SK-N-SH (cell line): ENCODE measurements around the gene RHBDL3. TPM values are rescaled to one million over a fixed set of nuclear protein-coding genes. Genes with fewer than 3 reads are reported as not detected.

ENCODE experiments used
- CTCF ChIA-PET: fragments of 300-600, 350-600 bp; formaldehyde crosslinking; extraction: SDS; loops from one replicate; lab custom pipeline; 2021; lab: Yijun Ruan, JAX
- POLR2A ChIA-PET: fragments of 350-600 bp; sonication (Branson Sonifier 250); formaldehyde crosslinking; extraction: SDS; loops from one replicate; lab custom pipeline; 2020; ENCODE audit warnings: antibody characterized with exemption, inconsistent platforms; lab: Yijun Ruan, JAX
- DNase-seq: peaks from one replicate; pipeline ENCODE4 v3.0.0; 2012
- H2AFZ ChIP-seq: fragments of 200-600 bp; sonication (generic); 2 replicates; pipeline ENCODE4 v1.8.1; 2016; ENCODE audit warnings: antibody characterized with exemption, mild to moderate bottlenecking, low read depth
- H3F3A ChIP-seq: fragments of 200-600 bp; sonication (generic); replicated peaks from 2 replicates; pipeline ENCODE3; 2016; ENCODE audit warnings: antibody characterized with exemption, mild to moderate bottlenecking; ENCODE audit not compliant: insufficient read depth
- H3K27ac ChIP-seq, 2 experiments: fragments of 200-500 bp in 1 of 2; fragments of 200-600 bp in 1 of 2; sonication (Bioruptor generic) in 1 of 2; sonication (generic), shearing (Covaris generic) in 1 of 2; 2 replicates each; pipeline versions ENCODE4 v1.5.1 to v1.6.1; 2014 to 2016; ENCODE audit warnings: low read depth in 2 of 2, inconsistent platforms in 1 of 2, low read length in 1 of 2, mild to moderate bottlenecking in 1 of 2, mixed read lengths in 1 of 2
- H3K27me3 ChIP-seq: fragments of 200-600 bp; sonication (generic), shearing (Covaris generic); 2 replicates; pipeline ENCODE4 v1.6.1; 2016; ENCODE audit warnings: mixed run types; ENCODE audit not compliant: insufficient read depth
- H3K36me3 ChIP-seq, 2 experiments: fragments of 200-500 bp in 1 of 2; fragments of 200-600 bp in 1 of 2; sonication (Bioruptor generic) in 1 of 2; sonication (generic) in 1 of 2; replicated peaks in 1 of 2; 2 replicates each; pipeline versions ENCODE3 to v1.5.1; 2014 to 2016; ENCODE audit warnings: low read length in 1 of 2, mild to moderate bottlenecking in 1 of 2; ENCODE audit not compliant: insufficient read depth in 2 of 2, control insufficient read depth in 1 of 2
- H3K4me1 ChIP-seq, 2 experiments: fragments of 200-500 bp in 1 of 2; fragments of 200-600 bp in 1 of 2; sonication (Bioruptor generic) in 1 of 2; sonication (generic), shearing (Covaris generic) in 1 of 2; 2 replicates each; pipeline versions ENCODE4 v1.5.1 to v1.6.1; 2014 to 2016; ENCODE audit warnings: low read depth in 1 of 2, low read length in 1 of 2, mixed run types in 1 of 2; ENCODE audit not compliant: insufficient read depth in 2 of 2, control insufficient read depth in 1 of 2
- H3K4me2 ChIP-seq: fragments of 200-600 bp; sonication (generic), shearing (Covaris generic); 2 replicates; pipeline ENCODE4 v1.6.1; 2017; ENCODE audit warnings: mixed run types
- H3K4me3 ChIP-seq, 2 experiments: fragments of 200-500 bp in 1 of 2; fragments of 200-600 bp in 1 of 2; sonication (Bioruptor generic) in 1 of 2; sonication (generic), shearing (Covaris generic) in 1 of 2; 2 replicates each; pipeline versions ENCODE4 v1.5.1 to v1.8.1; 2014 to 2016; ENCODE audit warnings: low read depth in 2 of 2, inconsistent platforms in 1 of 2, low read length in 1 of 2, mild to moderate bottlenecking in 1 of 2, mixed read lengths in 1 of 2, moderate library complexity in 1 of 2
- H3K79me2 ChIP-seq: fragments of 200-600 bp; sonication (generic); 2 replicates; pipeline ENCODE4 v1.8.1; 2017; ENCODE audit warnings: mild to moderate bottlenecking; ENCODE audit not compliant: insufficient read depth
- H3K9ac ChIP-seq: fragments of 200-600 bp; sonication (generic); 2 replicates; pipeline ENCODE4 v1.6.1; 2017; ENCODE audit warnings: mixed run types
- H3K9me2 ChIP-seq: fragments of 200-600 bp; sonication (generic); 2 replicates; pipeline ENCODE4 v1.6.1; 2017; ENCODE audit warnings: mixed run types
- H3K9me3 ChIP-seq: fragments of 200-600 bp; sonication (generic); 2 replicates; pipeline ENCODE4 v1.6.1; 2017; ENCODE audit warnings: mixed run types, mild to moderate bottlenecking, moderate library complexity
- H4K20me1 ChIP-seq: fragments of 200-600 bp; sonication (generic); 2 replicates; pipeline ENCODE4 v1.6.1; 2017; ENCODE audit warnings: mild to moderate bottlenecking, mixed run types; ENCODE audit not compliant: insufficient read depth
- ELF1 ChIP-seq: IDR thresholded peaks from 2 replicates; pipeline ENCODE4 v1.4.0; 2012
- EP300 ChIP-seq, 2 experiments: IDR thresholded peaks; 2 replicates each; pipeline versions ENCODE4 v1.4.0 to v1.6.1; 2012; ENCODE audit warnings: borderline replicate concordance in 1 of 2, low read depth in 1 of 2, low read length in 1 of 2
- FOXJ3 ChIP-seq: sonication (generic); formaldehyde crosslinking; IDR thresholded peaks from 2 replicates; pipeline ENCODE4 v1.5.1; 2020; ENCODE audit warnings: mild to moderate bottlenecking, missing genetic modification reagents
- GATA2 ChIP-seq: sonication (generic); formaldehyde crosslinking; IDR thresholded peaks from 2 replicates; pipeline ENCODE4 v1.5.0; 2020; ENCODE audit warnings: mild to moderate bottlenecking, missing genetic modification reagents
- MEF2A ChIP-seq: IDR thresholded peaks from 2 replicates; pipeline ENCODE4 v1.4.0; 2012; ENCODE audit warnings: low read depth, borderline replicate concordance
- RAD21 ChIP-seq: IDR thresholded peaks from 2 replicates; pipeline ENCODE4 v1.6.1; 2012; ENCODE audit warnings: mild to moderate bottlenecking, low read length
- RFX5 ChIP-seq: IDR thresholded peaks from 2 replicates; pipeline ENCODE4 v1.6.1; 2012; ENCODE audit warnings: mild to moderate bottlenecking, improper control_type of control experiment, low read length
- SIN3A ChIP-seq: IDR thresholded peaks from 2 replicates; pipeline ENCODE4 v1.6.1; 2012; ENCODE audit warnings: low read depth, mild to moderate bottlenecking, low read length, moderate library complexity, borderline replicate concordance
- TEAD4 ChIP-seq: IDR thresholded peaks from 2 replicates; pipeline ENCODE4 v1.4.0; 2012; ENCODE audit warnings: mild to moderate bottlenecking, borderline replicate concordance; ENCODE audit not compliant: insufficient read depth
- whole genome bisulfite sequencing: methylation state at CpG from one replicate; pipeline ENCODE4 v1.1.6; 2017; ENCODE audit warnings: low lambda C conversion rate; 5-methylcytosine and 5-hydroxymethylcytosine counted together
- polyA plus RNA-seq, 3 experiments: library from polyadenylated mRNA; depleted of rRNA; stranded (reverse); fragments of >200 nt; gene quantifications; 2 replicates each; pipeline ENCODE4 v1.2.3, GENCODE V29; 2012
- TF ChIP-seq, protein P1 (sequence below): IDR thresholded peaks from 2 replicates; pipeline ENCODE4 v1.4.0; 2012; ENCODE audit warnings: low read depth, borderline replicate concordance
- TF ChIP-seq, protein P2 (sequence below): IDR thresholded peaks from 2 replicates; pipeline ENCODE4 v1.6.1; 2012; ENCODE audit warnings: mild to moderate bottlenecking, low read depth, low read length, moderate library complexity
- TF ChIP-seq, protein P3 (sequence below): IDR thresholded peaks from 2 replicates; pipeline ENCODE4 v1.4.0; 2012; ENCODE audit warnings: low read depth
- TF ChIP-seq, protein P4 (sequence below): IDR thresholded peaks from 2 replicates; pipeline ENCODE4; 2012

The RHBDL3 gene
- polyA plus RNA-seq, 1 of the 3 experiments (the other 2 are of a cell fraction) = 0.72 TPM

DNA sequence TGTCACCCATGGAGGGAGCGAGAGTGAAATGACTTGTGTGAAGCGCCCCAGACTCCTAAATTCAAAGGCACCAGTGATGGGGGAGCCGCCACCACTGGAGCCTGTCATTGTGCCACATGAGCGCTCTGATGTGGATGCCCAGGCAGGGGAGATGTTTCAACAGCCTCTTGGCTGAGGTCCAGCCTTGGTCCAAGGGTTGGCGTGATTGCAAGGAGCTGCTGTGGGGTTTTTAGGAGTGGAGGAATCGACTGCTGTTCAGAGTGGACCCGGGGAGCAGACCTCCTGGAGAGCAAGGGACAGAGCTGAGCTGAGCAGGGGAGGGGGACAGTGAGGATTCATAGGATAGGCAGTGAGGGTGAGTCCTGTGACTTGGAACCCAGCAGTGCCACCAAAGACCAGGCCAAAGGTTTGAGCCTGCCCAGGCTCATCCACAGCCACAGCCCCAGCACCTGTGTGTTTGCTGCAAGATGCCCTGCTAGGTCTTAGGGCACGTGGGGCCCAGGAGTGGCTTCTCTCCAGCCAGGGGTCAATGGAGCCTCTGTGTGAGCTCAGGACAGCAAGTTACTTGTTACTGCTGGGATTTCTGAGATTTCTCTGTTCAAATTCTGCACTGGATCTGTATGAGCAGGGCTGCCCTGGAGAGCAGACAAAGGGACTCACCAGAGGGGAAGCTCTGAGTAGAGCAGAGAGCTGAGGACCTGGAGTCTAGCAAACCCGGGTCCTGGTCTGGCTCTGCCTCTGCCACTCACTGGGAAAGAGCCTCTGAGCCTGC is 20.3 kb downstream of the RHBDL3 start:
- Histone ChIP-seq H3K9me2 (no peaks in the 10 kb centered on the region), H3K36me3 (no peaks in the 10 kb centered on the region), H3K27me3 (no peaks in the 10 kb centered on the region), H3K9me3 (no peaks in the 10 kb centered on the region), H3K9ac (no peak overlapping the region), H3K27ac (no peak overlapping the region), H3F3A (peaks cover 4% of the 10 kb centered on the region), H4K20me1 (no peaks in the 10 kb centered on the region), H3K79me2 (no peaks in the 10 kb centered on the region), H2AFZ (no peak overlapping the region), H3K4me1 (peaks cover 0 to 11% of the 10 kb centered on the region in 2 experiments; a peak in 1 of 4 replicates), H3K4me3 (no peak overlapping the region), H3K4me2 (no peak overlapping the region)
- ChIA-PET CTCF (interaction anchor here (1.0 to 3.5 kb wide), 5 partner anchors 12 to 40 kb away, joined by 3 to 13 read pairs (median 4); no protein-coding TSS in a partner anchor), POLR2A (interaction anchor here (0.5 kb wide), 1 partner anchor 38 kb away, joined by 3 read pairs; no protein-coding TSS in a partner anchor)
- DNase-seq = no peak
- WGBS = 87% methylated on average over 8 of the region's 9 CpGs
- no peak for TF ChIP-seq GATA2
- no peak for TF ChIP-seq MEF2A
- TF ChIP-seq RFX5 = no peak
- no peak for TF ChIP-seq FOXJ3 (CRISPR knock-in tag)
- TF ChIP-seq, protein P1, sequence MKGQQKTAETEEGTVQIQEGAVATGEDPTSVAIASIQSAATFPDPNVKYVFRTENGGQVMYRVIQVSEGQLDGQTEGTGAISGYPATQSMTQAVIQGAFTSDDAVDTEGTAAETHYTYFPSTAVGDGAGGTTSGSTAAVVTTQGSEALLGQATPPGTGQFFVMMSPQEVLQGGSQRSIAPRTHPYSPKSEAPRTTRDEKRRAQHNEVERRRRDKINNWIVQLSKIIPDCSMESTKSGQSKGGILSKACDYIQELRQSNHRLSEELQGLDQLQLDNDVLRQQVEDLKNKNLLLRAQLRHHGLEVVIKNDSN = no peak
- no peak for TF ChIP-seq RAD21
- no peak for TF ChIP-seq ELF1
- TF ChIP-seq, protein P2, sequence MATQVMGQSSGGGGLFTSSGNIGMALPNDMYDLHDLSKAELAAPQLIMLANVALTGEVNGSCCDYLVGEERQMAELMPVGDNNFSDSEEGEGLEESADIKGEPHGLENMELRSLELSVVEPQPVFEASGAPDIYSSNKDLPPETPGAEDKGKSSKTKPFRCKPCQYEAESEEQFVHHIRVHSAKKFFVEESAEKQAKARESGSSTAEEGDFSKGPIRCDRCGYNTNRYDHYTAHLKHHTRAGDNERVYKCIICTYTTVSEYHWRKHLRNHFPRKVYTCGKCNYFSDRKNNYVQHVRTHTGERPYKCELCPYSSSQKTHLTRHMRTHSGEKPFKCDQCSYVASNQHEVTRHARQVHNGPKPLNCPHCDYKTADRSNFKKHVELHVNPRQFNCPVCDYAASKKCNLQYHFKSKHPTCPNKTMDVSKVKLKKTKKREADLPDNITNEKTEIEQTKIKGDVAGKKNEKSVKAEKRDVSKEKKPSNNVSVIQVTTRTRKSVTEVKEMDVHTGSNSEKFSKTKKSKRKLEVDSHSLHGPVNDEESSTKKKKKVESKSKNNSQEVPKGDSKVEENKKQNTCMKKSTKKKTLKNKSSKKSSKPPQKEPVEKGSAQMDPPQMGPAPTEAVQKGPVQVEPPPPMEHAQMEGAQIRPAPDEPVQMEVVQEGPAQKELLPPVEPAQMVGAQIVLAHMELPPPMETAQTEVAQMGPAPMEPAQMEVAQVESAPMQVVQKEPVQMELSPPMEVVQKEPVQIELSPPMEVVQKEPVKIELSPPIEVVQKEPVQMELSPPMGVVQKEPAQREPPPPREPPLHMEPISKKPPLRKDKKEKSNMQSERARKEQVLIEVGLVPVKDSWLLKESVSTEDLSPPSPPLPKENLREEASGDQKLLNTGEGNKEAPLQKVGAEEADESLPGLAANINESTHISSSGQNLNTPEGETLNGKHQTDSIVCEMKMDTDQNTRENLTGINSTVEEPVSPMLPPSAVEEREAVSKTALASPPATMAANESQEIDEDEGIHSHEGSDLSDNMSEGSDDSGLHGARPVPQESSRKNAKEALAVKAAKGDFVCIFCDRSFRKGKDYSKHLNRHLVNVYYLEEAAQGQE = no peak
- no peak for TF ChIP-seq SIN3A
- no peak for TF ChIP-seq TEAD4
- TF ChIP-seq, protein P3, sequence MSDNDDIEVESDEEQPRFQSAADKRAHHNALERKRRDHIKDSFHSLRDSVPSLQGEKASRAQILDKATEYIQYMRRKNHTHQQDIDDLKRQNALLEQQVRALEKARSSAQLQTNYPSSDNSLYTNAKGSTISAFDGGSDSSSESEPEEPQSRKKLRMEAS = no peak
- TF ChIP-seq, protein P4, sequence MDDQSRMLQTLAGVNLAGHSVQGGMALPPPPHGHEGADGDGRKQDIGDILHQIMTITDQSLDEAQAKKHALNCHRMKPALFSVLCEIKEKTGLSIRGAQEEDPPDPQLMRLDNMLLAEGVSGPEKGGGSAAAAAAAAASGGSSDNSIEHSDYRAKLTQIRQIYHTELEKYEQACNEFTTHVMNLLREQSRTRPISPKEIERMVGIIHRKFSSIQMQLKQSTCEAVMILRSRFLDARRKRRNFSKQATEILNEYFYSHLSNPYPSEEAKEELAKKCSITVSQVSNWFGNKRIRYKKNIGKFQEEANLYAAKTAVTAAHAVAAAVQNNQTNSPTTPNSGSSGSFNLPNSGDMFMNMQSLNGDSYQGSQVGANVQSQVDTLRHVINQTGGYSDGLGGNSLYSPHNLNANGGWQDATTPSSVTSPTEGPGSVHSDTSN = no peak
- TF ChIP-seq EP300 (IDR thresholded peaks at IDR 0.05; ENCODE audit: borderline replicate concordance in 1 of 2, low read depth in 1 of 2, low read length in 1 of 2) = no peak
